ENCODE measurements around the gene BAD.
A peak's percentile ranks its signal among the peaks of the same experiment; 100 is the strongest.

GRCh38 chr11:64248578-64248977, 35.9 kb downstream of the BAD start:
- no peak for TF ChIP-seq IRF1 (CRISPR knock-in tag; IDR thresholded peaks at IDR 0.05)
- TF ChIP-seq CTCF (IDR thresholded peaks at IDR 0.05): no peak
- no peak for TF ChIP-seq ATF3 (CRISPR knock-in tag; conservative IDR thresholded peaks at IDR 0.05)
- TF ChIP-seq SP1 (CRISPR knock-in tag; conservative IDR thresholded peaks at IDR 0.05): no peak
- TF ChIP-seq HMGXB4 (CRISPR knock-in tag; IDR thresholded peaks at IDR 0.05): no peak
- TF ChIP-seq ELF4 (CRISPR knock-in tag; IDR thresholded peaks at IDR 0.05; ENCODE audit: low read depth): no peak
- 0 out of 2 replicates have a peak, but pooled peaks have one; percentile 43 for TF ChIP-seq ZNF121 (CRISPR knock-in tag; IDR thresholded peaks at IDR 0.05)
- TF ChIP-seq PREB (CRISPR knock-in tag; IDR thresholded peaks at IDR 0.05; ENCODE audit: borderline replicate concordance): no peak
- no peak for TF ChIP-seq CBFB (CRISPR knock-in tag; IDR thresholded peaks at IDR 0.05; ENCODE audit: low read depth)
- TF ChIP-seq JUN (CRISPR knock-in tag; IDR thresholded peaks at IDR 0.05): no peak
- no peak for TF ChIP-seq E2F5 (CRISPR knock-in tag; IDR thresholded peaks at IDR 0.05)
- no peak for TF ChIP-seq AFF4 (CRISPR knock-in tag; IDR thresholded peaks at IDR 0.05; ENCODE audit: borderline replicate concordance)
